ENCODE data around the gene TCF7L2. TPM values are rescaled to one million over a fixed set of nuclear protein-coding genes. Genes with fewer than 3 reads are reported as not detected.

The TCF7L2 gene
- total RNA-seq, 1 experiment from 2014 or later: 16.1 TPM

GRCh38 chr10:112973805-112974204, 23.8 kb downstream of the TCF7L2 start:
- H3K36me3 ChIP-seq (ENCODE audit: low read depth, low read length): peaks cover 33% of the 10 kb centered on the region
- no peak overlapping the region for H3K4me3 ChIP-seq (ENCODE audit: low read length)
- POLR2A ChIA-PET (ENCODE audit: unreplicated experiment): no interaction called here
- no peak overlapping the region for H2AFZ ChIP-seq (ENCODE audit: low read length)
- no peaks in the 10 kb centered on the region for H3K4me1 ChIP-seq (ENCODE audit: insufficient read depth, low read length)
- no TSS peak for BruUV-seq (replicated peaks)
- no peak for DNase-seq
- no peaks in the 10 kb centered on the region for H3F3A ChIP-seq (ENCODE audit: low read length, unreplicated experiment)
- TF ChIP-seq CTCF (conservative IDR thresholded peaks at IDR 0.05; ENCODE audit: low read depth, low read length): 0 out of 2 replicates have a peak, but pooled peaks have one; percentile 10
- no peak for TF ChIP-seq EZH2 (IDR thresholded peaks at IDR 0.05; ENCODE audit: low read length, unreplicated experiment)
- no peak for TF ChIP-seq EZH2phosphoT487 (IDR thresholded peaks at IDR 0.05; ENCODE audit: borderline replicate concordance, low read length)
- no peaks in the 10 kb centered on the region for H3K9me3 ChIP-seq (ENCODE audit: low read length)
- peaks cover 13% of the 10 kb centered on the region for H4K20me1 ChIP-seq (ENCODE audit: low read length)
- H3K79me2 ChIP-seq (ENCODE audit: low read length): peaks cover 77% of the 10 kb centered on the region
- intact Hi-C loops (cut with micrococcal nuclease): no loop called here
- H3K4me2 ChIP-seq (ENCODE audit: low read length): no peak overlapping the region
- no peak overlapping the region for H3K27ac ChIP-seq (ENCODE audit: low read length)
- no peak overlapping the region for H3K9ac ChIP-seq (ENCODE audit: low read length)
- no peak for ATAC-seq
- CTCF ChIA-PET: no interaction called here
- no peaks in the 10 kb centered on the region for H3K9me2 ChIP-seq (replicated peaks; ENCODE audit: low read length)
- H3K27me3 ChIP-seq (ENCODE audit: low read length): no peaks in the 10 kb centered on the region

GRCh38 chr10:112977426-112977898, 27.4 kb downstream of the TCF7L2 start:
- Histone ChIP-seq H3K9me3 (ENCODE audit: low read length) (no peaks in the 10 kb centered on the region), H3K4me3 (ENCODE audit: low read length) (no peak overlapping the region), H3K27ac (ENCODE audit: low read length) (no peak overlapping the region), H3K9ac (ENCODE audit: low read length) (no peak overlapping the region), H4K20me1 (ENCODE audit: low read length) (peaks cover 8% of the 10 kb centered on the region; the same call in 1 of the 2 replicates), H3K9me2 (replicated peaks; ENCODE audit: low read length) (no peaks in the 10 kb centered on the region), H3K4me2 (ENCODE audit: low read length) (no peak overlapping the region), H3F3A (ENCODE audit: low read length, unreplicated experiment) (no peaks in the 10 kb centered on the region), H3K36me3 (ENCODE audit: low read depth, low read length) (peaks cover 17% of the 10 kb centered on the region; the same call in 1 of the 2 replicates), H2AFZ (ENCODE audit: low read length) (no peak overlapping the region), H3K27me3 (ENCODE audit: low read length) (no peaks in the 10 kb centered on the region), H3K4me1 (ENCODE audit: insufficient read depth, low read length) (no peaks in the 10 kb centered on the region), H3K79me2 (ENCODE audit: low read length) (peaks cover 77% of the 10 kb centered on the region)
- BruUV-seq (replicated peaks): no TSS peak
- intact Hi-C loops (cut with micrococcal nuclease): no loop called here
- ATAC-seq (no peak), DNase-seq (no peak)
- TF ChIP-seq EZH2phosphoT487 (IDR thresholded peaks at IDR 0.05; ENCODE audit: borderline replicate concordance, low read length): no peak
- no peak for TF ChIP-seq EZH2 (IDR thresholded peaks at IDR 0.05; ENCODE audit: low read length, unreplicated experiment)
- no peak for TF ChIP-seq CTCF (conservative IDR thresholded peaks at IDR 0.05; ENCODE audit: low read depth, low read length)
- CTCF ChIA-PET: no interaction called here
- POLR2A ChIA-PET (ENCODE audit: unreplicated experiment): no interaction called here

- no peaks in the 10 kb centered on the region for H3K27me3 ChIP-seq (ENCODE audit: low read length)
- BruUV-seq (replicated peaks): no TSS peak
- peaks cover 17% of the 10 kb centered on the region; the same call in 1 of the 2 replicates for H3K36me3 ChIP-seq (ENCODE audit: low read depth, low read length)
- peaks cover 81% of the 10 kb centered on the region for H3K79me2 ChIP-seq (ENCODE audit: low read length)
- ChIA-PET POLR2A (ENCODE audit: unreplicated experiment) (no interaction called here), CTCF (no interaction called here)
- peaks cover 14% of the 10 kb centered on the region; the same call in 1 of the 2 replicates for H4K20me1 ChIP-seq (ENCODE audit: low read length)
- DNase-seq: no peak
- H3F3A ChIP-seq (ENCODE audit: low read length, unreplicated experiment): no peaks in the 10 kb centered on the region
- intact Hi-C loops (cut with micrococcal nuclease): no loop called here
- no peak overlapping the region for H3K4me2 ChIP-seq (ENCODE audit: low read length)
- no peaks in the 10 kb centered on the region for H3K9me3 ChIP-seq (ENCODE audit: low read length)
- no peak overlapping the region for H3K4me3 ChIP-seq (ENCODE audit: low read length)
- H3K27ac ChIP-seq (ENCODE audit: low read length): no peak overlapping the region
- H3K4me1 ChIP-seq (ENCODE audit: insufficient read depth, low read length): no peaks in the 10 kb centered on the region
- ATAC-seq: no peak
- no peak overlapping the region for H3K9ac ChIP-seq (ENCODE audit: low read length)
- no peak for TF ChIP-seq EZH2phosphoT487 (IDR thresholded peaks at IDR 0.05; ENCODE audit: borderline replicate concordance, low read length)
- no peak for TF ChIP-seq CTCF (conservative IDR thresholded peaks at IDR 0.05; ENCODE audit: low read depth, low read length)
- no peak for TF ChIP-seq EZH2 (IDR thresholded peaks at IDR 0.05; ENCODE audit: low read length, unreplicated experiment)
- H3K9me2 ChIP-seq (replicated peaks; ENCODE audit: low read length): no peaks in the 10 kb centered on the region
- H2AFZ ChIP-seq (ENCODE audit: low read length): no peak overlapping the region
Observed at GRCh38 chr10:112979927-112980326, 29.9 kb downstream of the TCF7L2 start.

Data from PC-3 (cell line).